Measurements from ENCODE around the gene MEA1.

Gene MEA1

GRCh38 chr6:42984924-42985475, 28.7 kb downstream of the MEA1 start:
- H2AFZ ChIP-seq (ENCODE audit: low read depth, low read length): no peak overlapping the region
- no peak overlapping the region for H2AK5ac ChIP-seq (ENCODE audit: low read length, severe bottlenecking)
- H3K4me2 ChIP-seq (ENCODE audit: low read length, poor library complexity, severe bottlenecking): peak overlapping the region; percentile 68
- no peaks in the 10 kb centered on the region for H3K27me3 ChIP-seq (ENCODE audit: control insufficient read depth in 1 of 2, insufficient read depth in 1 of 2, low read length in 2 of 2)
- peaks cover 39% of the 10 kb centered on the region for H3K79me1 ChIP-seq (replicated peaks; ENCODE audit: low read length, poor library complexity, severe bottlenecking)
- peaks cover 13 to 22% of the 10 kb centered on the region in 2 experiments for H3K36me3 ChIP-seq (ENCODE audit: control insufficient read depth in 1 of 2, insufficient read depth in 2 of 2, low read depth in 1 of 2, low read length in 2 of 2)
- H2BK120ac ChIP-seq (ENCODE audit: low read depth, low read length): peak overlapping the region; percentile 64
- H4K91ac ChIP-seq (ENCODE audit: low read length): no peak overlapping the region
- H3K9me3 ChIP-seq (ENCODE audit: control insufficient read depth, low read length): no peaks in the 10 kb centered on the region
- H2BK15ac ChIP-seq (ENCODE audit: low read depth, poor library complexity, severe bottlenecking): no peak overlapping the region
- peaks cover 16% of the 10 kb centered on the region for H3K4me1 ChIP-seq (ENCODE audit: control insufficient read depth, insufficient read depth, low read depth, low read length)
- H2BK5ac ChIP-seq (ENCODE audit: low read depth, low read length, poor library complexity, severe bottlenecking): no peak overlapping the region
- no peak overlapping the region for H4K8ac ChIP-seq (ENCODE audit: low read length)
- H3K14ac ChIP-seq (ENCODE audit: low read length in 2 of 2): peak overlapping the region in 1 of 2 experiments; percentile 4
- no peak overlapping the region for H3K27ac ChIP-seq (ENCODE audit: low read length, poor library complexity, severe bottlenecking)
- peak overlapping the region; percentile 71 to 88 for H3K4me3 ChIP-seq (ENCODE audit: insufficient read depth in 1 of 2, low read depth in 1 of 2, low read length in 2 of 2)
- peak overlapping the region in 1 of 2 experiments; percentile 22 for H3K4ac ChIP-seq (ENCODE audit: low read depth in 1 of 2, low read length in 2 of 2)
- peak overlapping the region in 1 of 2 experiments; percentile 23 for H2BK12ac ChIP-seq (ENCODE audit: low read length in 2 of 2)
- H3K9ac ChIP-seq (ENCODE audit: low read length): peak overlapping the region; percentile 88
- no peak overlapping the region for H3K23ac ChIP-seq (ENCODE audit: low read length in 2 of 2)
- peak overlapping the region; percentile 64 to 68 for H3K18ac ChIP-seq (ENCODE audit: low read depth in 1 of 2, low read length in 2 of 2)
- whole genome bisulfite sequencing: 15% methylated on average over 13 of the region's 13 CpGs
- peak; percentile 37 for DNase-seq

GRCh38 chr6:42984001-42984923, 29.5 kb downstream of the MEA1 start, which contains the start of gene PPP2R5D:
Gene PPP2R5D, plus strand, starts transcription at chr6:42984570. Its CDS starts 108 bp downstream, at chr6:42984678.
- peak within 1 kb of the TSS; percentile 54 for H2AFZ ChIP-seq (ENCODE audit: low read depth, low read length)

GRCh38 chr6:42981836-42982235, 31.9 kb downstream of the MEA1 start:
- Histone ChIP-seq H2BK5ac (ENCODE audit: low read depth, low read length, poor library complexity, severe bottlenecking) (no peak overlapping the region), H2AFZ (ENCODE audit: low read depth, low read length) (no peak overlapping the region), H3K18ac (ENCODE audit: low read depth in 1 of 2, low read length in 2 of 2) (no peak overlapping the region), H3K27me3 (ENCODE audit: control insufficient read depth in 1 of 2, insufficient read depth in 1 of 2, low read length in 2 of 2) (no peaks in the 10 kb centered on the region), H3K4ac (ENCODE audit: low read depth in 1 of 2, low read length in 2 of 2) (no peak overlapping the region), H3K4me1 (ENCODE audit: control insufficient read depth, insufficient read depth, low read depth, low read length) (peaks cover 22% of the 10 kb centered on the region), H4K91ac (ENCODE audit: low read length) (no peak overlapping the region), H2BK120ac (ENCODE audit: low read depth, low read length) (no peak overlapping the region), H3K14ac (ENCODE audit: low read length in 2 of 2) (no peak overlapping the region), H2BK12ac (ENCODE audit: low read length in 2 of 2) (no peak overlapping the region), H3K79me1 (replicated peaks; ENCODE audit: low read length, poor library complexity, severe bottlenecking) (peaks cover 18% of the 10 kb centered on the region), H4K8ac (ENCODE audit: low read length) (no peak overlapping the region), H3K9me3 (ENCODE audit: control insufficient read depth, low read length) (no peaks in the 10 kb centered on the region), H3K4me3 (ENCODE audit: insufficient read depth in 1 of 2, low read depth in 1 of 2, low read length in 2 of 2) (no peak overlapping the region), H3K9ac (ENCODE audit: low read length) (no peak overlapping the region), H3K27ac (ENCODE audit: low read length, poor library complexity, severe bottlenecking) (no peak overlapping the region), H2AK5ac (ENCODE audit: low read length, severe bottlenecking) (no peak overlapping the region), H2BK15ac (ENCODE audit: low read depth, poor library complexity, severe bottlenecking) (no peak overlapping the region), H3K4me2 (ENCODE audit: low read length, poor library complexity, severe bottlenecking) (no peak overlapping the region), H3K36me3 (ENCODE audit: control insufficient read depth in 1 of 2, insufficient read depth in 2 of 2, low read depth in 1 of 2, low read length in 2 of 2) (peaks cover 0 to 2% of the 10 kb centered on the region in 2 experiments), H3K23ac (ENCODE audit: low read length in 2 of 2) (no peak overlapping the region)
- no peak for DNase-seq
- 74% methylated on average over 5 of the region's 5 CpGs for WGBS

More at GRCh38 chr6:42984001-42984923, 29.5 kb downstream of the MEA1 start, which contains the start of gene PPP2R5D:
- H4K91ac ChIP-seq (ENCODE audit: low read length): peak within 1 kb of the TSS; percentile 3
- peak within 1 kb of the TSS; percentile 77 for H2BK15ac ChIP-seq (ENCODE audit: low read depth, poor library complexity, severe bottlenecking)
- H3K36me3 ChIP-seq (ENCODE audit: control insufficient read depth in 1 of 2, insufficient read depth in 2 of 2, low read depth in 1 of 2, low read length in 2 of 2): peaks cover 6 to 15% of the 10 kb centered on the region in 2 experiments
- H3K23ac ChIP-seq (ENCODE audit: low read length in 2 of 2): no peak within 1 kb of the TSS
- H2BK5ac ChIP-seq (ENCODE audit: low read depth, low read length, poor library complexity, severe bottlenecking): peak within 1 kb of the TSS; percentile 39
- DNase-seq: peak; percentile 100
- no peaks in the 10 kb centered on the region for H3K9me3 ChIP-seq (ENCODE audit: control insufficient read depth, low read length)
- peak within 1 kb of the TSS; percentile 88 for H3K9ac ChIP-seq (ENCODE audit: low read length)
- H3K18ac ChIP-seq (ENCODE audit: low read depth in 1 of 2, low read length in 2 of 2): peak within 1 kb of the TSS; percentile 68 to 90
- WGBS: 2% methylated on average over 49 of the region's 59 CpGs
- peak within 1 kb of the TSS; percentile 72 for H3K4me2 ChIP-seq (ENCODE audit: low read length, poor library complexity, severe bottlenecking)
- H4K8ac ChIP-seq (ENCODE audit: low read length): peak within 1 kb of the TSS; percentile 83
- peaks cover 36% of the 10 kb centered on the region for H3K79me1 ChIP-seq (replicated peaks; ENCODE audit: low read length, poor library complexity, severe bottlenecking)
- peak within 1 kb of the TSS; percentile 71 to 88 for H3K4me3 ChIP-seq (ENCODE audit: insufficient read depth in 1 of 2, low read depth in 1 of 2, low read length in 2 of 2)
- H3K14ac ChIP-seq (ENCODE audit: low read length in 2 of 2): peak within 1 kb of the TSS in 1 of 2 experiments; percentile 4
- peak within 1 kb of the TSS; percentile 80 for H3K27ac ChIP-seq (ENCODE audit: low read length, poor library complexity, severe bottlenecking)
- no peaks in the 10 kb centered on the region for H3K27me3 ChIP-seq (ENCODE audit: control insufficient read depth in 1 of 2, insufficient read depth in 1 of 2, low read length in 2 of 2)
- peak within 1 kb of the TSS in 1 of 2 experiments; percentile 73 for H2BK12ac ChIP-seq (ENCODE audit: low read length in 2 of 2)
- H3K4me1 ChIP-seq (ENCODE audit: control insufficient read depth, insufficient read depth, low read depth, low read length): peaks cover 19% of the 10 kb centered on the region
- H2BK120ac ChIP-seq (ENCODE audit: low read depth, low read length): peak within 1 kb of the TSS; percentile 64
- H2AK5ac ChIP-seq (ENCODE audit: low read length, severe bottlenecking): no peak within 1 kb of the TSS
- H3K4ac ChIP-seq (ENCODE audit: low read depth in 1 of 2, low read length in 2 of 2): peak within 1 kb of the TSS in 1 of 2 experiments; percentile 49
